H1 (cell line): ENCODE results near the gene SYTL2. TPM values are rescaled to one million over a fixed set of nuclear protein-coding genes. Genes with fewer than 3 reads are reported as not detected.
A peak's percentile ranks its signal among the peaks of the same experiment; 100 is the strongest.

Experiments used
- CTCF ChIA-PET: fragments of 300-600 bp; sonication (Branson Sonifier 250); formaldehyde crosslinking; loops from one replicate; lab custom pipeline; 2021; ENCODE audit not compliant: partially characterized antibody; lab: Charles Lee
- POLR2A ChIA-PET: fragments of 300-600 bp; sonication (Branson Sonifier 250); formaldehyde crosslinking; loops from one replicate; lab custom pipeline; 2021; ENCODE audit warnings: inconsistent platforms; ENCODE audit not compliant: partially characterized antibody; lab: Charles Lee
- DNase-seq, 2 experiments: peaks; one replicate each; pipeline versions ENCODE4 v3.0.0 to v3.0.0-alpha.2; 2010 to 2022; ENCODE audit warnings: low spot score in 2 of 2, low read depth in 1 of 2, mixed read lengths in 1 of 2
- FAIRE-seq: peaks from 2 replicates; lab custom pipeline; 2011; peaks lifted over from hg19 to GRCh38; lab: Jason Lieb, UNC
- H2AFZ ChIP-seq: 2 replicates; pipeline ENCODE4 v1.8.1; 2012; ENCODE audit warnings: low read length, inconsistent platforms
- H2AK5ac ChIP-seq: 2 replicates; pipeline ENCODE4 v1.6.1; 2013; ENCODE audit warnings: low read depth, low read length
- H2BK120ac ChIP-seq: replicated peaks from 2 replicates; pipeline ENCODE3; 2013; ENCODE audit warnings: low read depth, low read length, inconsistent platforms
- H2BK12ac ChIP-seq: 2 replicates; pipeline ENCODE4 v1.6.1; 2013; ENCODE audit warnings: low read depth, low read length
- H2BK15ac ChIP-seq: 2 replicates; pipeline ENCODE4 v1.6.1; 2013; ENCODE audit warnings: low read length
- H2BK20ac ChIP-seq: 2 replicates; pipeline ENCODE4 v1.6.1; 2013; ENCODE audit warnings: low read length
- H2BK5ac ChIP-seq: 2 replicates; pipeline ENCODE4 v1.6.1; 2013; ENCODE audit warnings: low read depth, low read length
- H3K14ac ChIP-seq: 2 replicates; pipeline ENCODE4 v1.6.1; 2013; ENCODE audit warnings: inconsistent platforms; ENCODE audit not compliant: insufficient read length
- H3K18ac ChIP-seq: 2 replicates; pipeline ENCODE4 v1.6.1; 2013; ENCODE audit warnings: low read length; ENCODE audit errors: extremely low read depth
- H3K23ac ChIP-seq: 2 replicates; pipeline ENCODE4 v1.6.1; 2013; ENCODE audit warnings: inconsistent platforms; ENCODE audit not compliant: insufficient read length
- H3K23me2 ChIP-seq: 2 replicates; pipeline ENCODE4 v1.6.1; 2013; ENCODE audit warnings: low read depth, low read length
- H3K27ac ChIP-seq: 2 replicates; pipeline ENCODE4 v1.6.1; 2011; ENCODE audit warnings: low read depth, low read length, inconsistent platforms
- H3K27me3 ChIP-seq, 4 experiments: replicated peaks in 1 of 4; 1 replicate in 1 of 4; 2 replicates in 3 of 4; pipeline versions ENCODE4 v1.6.1 to v1.8.1; 2011 to 2013; ENCODE audit warnings: low read length in 3 of 4, mild to moderate bottlenecking in 3 of 4, inconsistent platforms in 2 of 4, mixed read lengths in 2 of 4, moderate library complexity in 1 of 4; ENCODE audit not compliant: control insufficient read depth in 3 of 4, insufficient read depth in 3 of 4; ENCODE audit errors: extremely low read depth in 1 of 4
- H3K36me3 ChIP-seq, 4 experiments: 2 replicates each; pipeline versions ENCODE4 v1.6.1 to v1.8.1; 2011 to 2013; ENCODE audit warnings: mild to moderate bottlenecking in 4 of 4, low read length in 3 of 4, moderate library complexity in 2 of 4, control low read depth in 1 of 4, inconsistent platforms in 1 of 4; ENCODE audit not compliant: insufficient read depth in 4 of 4, control insufficient read depth in 2 of 4
- H3K4ac ChIP-seq: replicated peaks from 2 replicates; pipeline ENCODE3; 2013; ENCODE audit warnings: low read length, low read depth, mixed read lengths, inconsistent platforms; ENCODE audit not compliant: insufficient read length
- H3K4me1 ChIP-seq, 4 experiments: replicated peaks in 1 of 4; 1 replicate in 1 of 4; 2 replicates in 3 of 4; pipeline versions ENCODE4 v1.6.1 to v1.8.1; 2011 to 2013; ENCODE audit warnings: low read length in 3 of 4, inconsistent platforms in 2 of 4, mixed read lengths in 1 of 4; ENCODE audit not compliant: insufficient read depth in 4 of 4, control insufficient read depth in 3 of 4
- H3K4me2 ChIP-seq, 2 experiments: 2 replicates each; pipeline versions ENCODE4 v1.6.1 to v1.8.1; 2011 to 2013; ENCODE audit warnings: low read depth in 2 of 2, low read length in 2 of 2, control low read depth in 1 of 2, inconsistent platforms in 1 of 2, mild to moderate bottlenecking in 1 of 2; ENCODE audit not compliant: insufficient read depth in 1 of 2
- H3K4me3 ChIP-seq, 4 experiments: fragments of 200-600, 300-600 bp in 1 of 4; sonication (generic), shearing (Covaris generic), sonication (Bioruptor Twin) in 1 of 4; 2 replicates each; pipeline versions ENCODE4 v1.5.1 to v1.8.1; 2011 to 2016; ENCODE audit warnings: low read length in 4 of 4, low read depth in 3 of 4, control low read depth in 2 of 4, inconsistent platforms in 2 of 4, mild to moderate bottlenecking in 2 of 4, mixed read lengths in 1 of 4, moderate library complexity in 1 of 4; ENCODE audit not compliant: insufficient read depth in 2 of 4; ENCODE audit errors: extremely low read depth in 1 of 4
- H3K56ac ChIP-seq: replicated peaks from 2 replicates; pipeline ENCODE3; 2013; ENCODE audit warnings: low read depth, mild to moderate bottlenecking, mixed read lengths, low read length, inconsistent platforms; ENCODE audit not compliant: insufficient read length
- H3K79me1 ChIP-seq: 2 replicates; pipeline ENCODE4 v1.6.1; 2013; ENCODE audit warnings: low read depth, low read length, control low read depth
- H3K79me2 ChIP-seq, 2 experiments: 2 replicates each; pipeline versions ENCODE4 v1.6.1 to v1.8.1; 2012 to 2013; ENCODE audit warnings: low read length in 2 of 2, mild to moderate bottlenecking in 2 of 2, inconsistent platforms in 1 of 2; ENCODE audit not compliant: insufficient read depth in 2 of 2, control insufficient read depth in 1 of 2
- H3K9ac ChIP-seq, 4 experiments: replicated peaks in 1 of 4; 1 replicate in 1 of 4; 2 replicates in 3 of 4; pipeline versions ENCODE4 v1.6.1 to v1.8.1; 2011 to 2013; ENCODE audit warnings: low read depth in 3 of 4, low read length in 3 of 4, control low read depth in 2 of 4, mild to moderate bottlenecking in 2 of 4, moderate library complexity in 2 of 4, inconsistent platforms in 1 of 4; ENCODE audit errors: extremely low read depth in 1 of 4
- H3K9me3 ChIP-seq, 2 experiments: 2 replicates each; pipeline versions ENCODE4 v1.6.1 to v1.8.1; 2012 to 2013; ENCODE audit warnings: mild to moderate bottlenecking in 2 of 2, moderate library complexity in 2 of 2, control low read depth in 1 of 2, inconsistent platforms in 1 of 2, low read depth in 1 of 2, low read length in 1 of 2, mixed read lengths in 1 of 2; ENCODE audit not compliant: insufficient read depth in 2 of 2
- H4K20me1 ChIP-seq, 2 experiments: replicated peaks in 1 of 2; 2 replicates each; pipeline versions ENCODE3 to v1.8.1; 2011 to 2013; ENCODE audit warnings: inconsistent platforms in 2 of 2, low read length in 2 of 2, mild to moderate bottlenecking in 1 of 2; ENCODE audit not compliant: insufficient read depth in 2 of 2, control insufficient read depth in 1 of 2
- H4K5ac ChIP-seq: 2 replicates; pipeline ENCODE4 v1.6.1; 2013; ENCODE audit warnings: low read length, low read depth, mixed read lengths, inconsistent platforms; ENCODE audit not compliant: insufficient read length
- H4K8ac ChIP-seq: 2 replicates; pipeline ENCODE4 v1.8.0; 2013; ENCODE audit warnings: mild to moderate bottlenecking, moderate library complexity, low read length, inconsistent platforms; ENCODE audit not compliant: insufficient read depth; ENCODE audit errors: extremely low read depth
- H4K91ac ChIP-seq: replicated peaks from 2 replicates; pipeline ENCODE3; 2013; ENCODE audit warnings: low read length, mixed read lengths, inconsistent platforms; ENCODE audit not compliant: insufficient read length
- ATF3 ChIP-seq: IDR thresholded peaks from 2 replicates; pipeline ENCODE4 v1.6.1; 2011; ENCODE audit warnings: low read depth, mild to moderate bottlenecking, low read length; ENCODE audit not compliant: insufficient read depth
- CBX5 ChIP-seq: fragments of 300-800, 300-1000 bp; sonication (generic); IDR thresholded peaks from 2 replicates; pipeline ENCODE4 v1.7.1; 2016; ENCODE audit warnings: antibody characterized with exemption, low read length, low read depth
- EP300 ChIP-seq, 2 experiments: IDR thresholded peaks; 1 replicate in 1 of 2; 2 replicates in 1 of 2; pipeline ENCODE4 v1.6.1; 2011 to 2012; ENCODE audit warnings: low read depth in 2 of 2, low read length in 2 of 2, mild to moderate bottlenecking in 2 of 2, borderline replicate concordance in 1 of 2, inconsistent platforms in 1 of 2, moderate library complexity in 1 of 2
- GTF2F1 ChIP-seq: IDR thresholded peaks from 2 replicates; pipeline ENCODE4 v1.6.1; 2012; ENCODE audit warnings: low read depth, low read length, improper control_type of control experiment, borderline replicate concordance
- NANOG ChIP-seq: IDR thresholded peaks from 2 replicates; pipeline ENCODE4 v1.6.1; 2011; ENCODE audit warnings: low read length, low read depth, mild to moderate bottlenecking, inconsistent platforms; ENCODE audit not compliant: insufficient read depth, poor library complexity, severe bottlenecking
- WGBS, 2 experiments: shearing (Covaris generic) in 1 of 2; methylation state at CpG; one replicate each; pipeline versions ENCODE4 v1.1.6 to v1.1.7; 2013 to 2015; ENCODE audit warnings: low lambda C conversion rate in 2 of 2, mixed read lengths in 2 of 2, inconsistent platforms in 1 of 2, low coverage in 1 of 2, missing lambda C conversion rate in 1 of 2; ENCODE audit not compliant: insufficient replicate concordance in 2 of 2, insufficient coverage in 1 of 2, insufficient read length in 1 of 2; ENCODE audit errors: extremely low coverage in 1 of 2, missing lambda C conversion rate in 1 of 2; 5-methylcytosine and 5-hydroxymethylcytosine counted together
- polyA plus RNA-seq, 7 experiments: library from polyadenylated mRNA; depleted of rRNA in 3 of 7; stranded (reverse) in 5 of 7; unstranded in 2 of 7; fragments of >200 nt in 5 of 7; fragments of 200-250 nt in 2 of 7; gene quantifications; 1 replicate in 5 of 7; 2 replicates in 1 of 7; 4 replicates in 1 of 7; pipeline versions ENCODE4 v1.2.1 to v1.2.3, GENCODE V29; 2011 to 2013; ENCODE audit warnings: missing spikeins in 2 of 7, mixed read lengths in 2 of 7
- total RNA-seq: library from RNA; stranded (reverse); fragmentation: NEBNext Ultra II Directional; extraction: Animal tissue kit (Norgen Biotek cat#: 25700); gene quantifications from 2 replicates; pipeline ENCODE4 v1.2.1, GENCODE V29; 2021

SYTL2 gene
- total and polyA plus RNA-seq, 2 of the 8 experiments (the other 6 are each of a cell fraction or from before 2014, with no cell fraction given), result 1.3 to 9.1 TPM

GRCh38 chr11:85647078-85647477 is 163.9 kb downstream of the SYTL2 start:
- H3K36me3 ChIP-seq, result peaks cover 0 to under 1% (median 0%) of the 10 kb centered on the region in 4 experiments; a peak in 1 of 8 replicates
- no peak overlapping the region for H3K56ac ChIP-seq
- peaks cover 0 to 8% (median 0%) of the 10 kb centered on the region in 4 experiments; a peak in 4 of 7 replicates for H3K4me1 ChIP-seq
- no peak overlapping the region for H2BK20ac ChIP-seq
- no peaks in the 10 kb centered on the region for H3K9me3 ChIP-seq
- no peak overlapping the region for H3K23ac ChIP-seq
- DNase-seq (no peak), FAIRE-seq (no peak)
- H2AK5ac ChIP-seq, result no peak overlapping the region
- no peak for TF ChIP-seq NANOG
- no peak for TF ChIP-seq ATF3
- no peak for TF ChIP-seq EP300 (IDR thresholded peaks at IDR 0.05; ENCODE audit: borderline replicate concordance in 1 of 2, low read depth in 2 of 2, low read length in 2 of 2)
- TF ChIP-seq CBX5, result no peak
- TF ChIP-seq GTF2F1, result no peak
- H2AFZ ChIP-seq, result peak overlapping the region; percentile 88; the same call in 1 of the 2 replicates
- H3K4ac ChIP-seq, result no peak overlapping the region
- H4K5ac ChIP-seq, result no peak overlapping the region
- POLR2A ChIA-PET, result interaction anchor here (0.8 to 6.3 kb wide), 11 partner anchors 8 to 163 kb away, joined by 3 to 105 read pairs (median 6); partner anchors contain the start of genes CREBZF, DLG2, SYTL2 and TMEM126B
- H3K9ac ChIP-seq, result peak overlapping the region in 2 of 4 experiments; percentile 74 to 75; a peak in 3 of 7 replicates
- no peak overlapping the region for H4K8ac ChIP-seq
- H2BK12ac ChIP-seq, result no peak overlapping the region
- H2BK5ac ChIP-seq, result no peak overlapping the region
- H4K91ac ChIP-seq, result no peak overlapping the region
- H2BK15ac ChIP-seq, result no peak overlapping the region
- 0 out of 2 replicates have a peak overlapping the region, but pooled peaks have one; percentile 66 for H3K27ac ChIP-seq
- no peaks in the 10 kb centered on the region for H3K79me1 ChIP-seq
- H3K4me2 ChIP-seq, result peak overlapping the region; percentile 76 to 89
- H3K23me2 ChIP-seq, result 0 out of 2 replicates have a peak, but pooled peaks cover 4% of the 10 kb centered on the region
- no peaks in the 10 kb centered on the region for H3K27me3 ChIP-seq
- WGBS, 2 experiments, result 72% methylated on average over 2 of the region's 2 CpGs; no CpG with 5 or more reads in 1 of the 2 experiments
- H3K4me3 ChIP-seq, result peak overlapping the region; percentile 58 to 88 (median 70); a peak in 6 of 8 replicates
- no peak overlapping the region for H2BK120ac ChIP-seq
- peaks cover 0 to 6% of the 10 kb centered on the region in 2 experiments; a peak in 1 of 4 replicates for H3K79me2 ChIP-seq
- no peaks in the 10 kb centered on the region for H4K20me1 ChIP-seq
- H3K14ac ChIP-seq, result no peak overlapping the region
- CTCF ChIA-PET, result interaction anchor here (0.9 to 1.5 kb wide), 2 partner anchors 9 to 12 kb away, joined by 3 to 4 read pairs; no protein-coding TSS in a partner anchor
- H3K18ac ChIP-seq, result no peak overlapping the region
